Chondrocyte (in vitro differentiated cells): ENCODE measurements around the gene RAB9A. TPM values are rescaled to one million over a fixed set of nuclear protein-coding genes. Genes with fewer than 3 reads are reported as not detected.

Experiments
- DNase-seq: peaks from one replicate; pipeline ENCODE4 v3.0.0; 2021; ENCODE audit warnings: mixed read lengths, low spot score
- H3K27ac Mint-ChIP-seq: one replicate; pipeline ENCODE4 v1.8.0; 2021; ENCODE audit warnings: mild to moderate bottlenecking, moderate library complexity, mixed read lengths; ENCODE audit not compliant: unreplicated experiment
- H3K27me3 Mint-ChIP-seq: 2 replicates; pipeline ENCODE4 v1.8.0; 2021; ENCODE audit warnings: low read depth, mixed read lengths
- H3K36me3 Mint-ChIP-seq: 2 replicates; pipeline ENCODE4 v1.8.0; 2021; ENCODE audit warnings: low read depth, mixed read lengths
- H3K4me1 Mint-ChIP-seq: 2 replicates; pipeline ENCODE4 v1.8.0; 2021; ENCODE audit warnings: low read depth, mild to moderate bottlenecking, mixed read lengths
- H3K4me3 Mint-ChIP-seq: one replicate; pipeline ENCODE4 v1.8.0; 2021; ENCODE audit warnings: mild to moderate bottlenecking, moderate library complexity, mixed read lengths; ENCODE audit not compliant: unreplicated experiment
- H3K9me3 Mint-ChIP-seq: 2 replicates; pipeline ENCODE4 v1.8.0; 2021; ENCODE audit warnings: low read depth, mixed read lengths
- CTCF ChIP-seq: fragments of 200-600 bp; sonication (generic); IDR thresholded peaks from 2 replicates; pipeline ENCODE4 v1.5.0; 2021; ENCODE audit warnings: antibody characterized with exemption, mild to moderate bottlenecking, moderate library complexity
- total RNA-seq: library from RNA; stranded (reverse); gene quantifications from 3 replicates; pipeline ENCODE4 v1.2.1, GENCODE V29; 2021

RAB9A gene
- total RNA-seq, 1 donor from 2014 or later = 29.2 TPM

GRCh38 chrX:13695601-13696115 is 6.7 kb downstream of the RAB9A start:
- no peak for DNase-seq
- peaks cover 45% of the 10 kb centered on the region for H3K4me1 Mint-ChIP-seq
- TF ChIP-seq CTCF = no peak
- H3K9me3 Mint-ChIP-seq = no peaks in the 10 kb centered on the region
- no peak overlapping the region for H3K27ac Mint-ChIP-seq
- H3K36me3 Mint-ChIP-seq = no peaks in the 10 kb centered on the region
- no peaks in the 10 kb centered on the region for H3K27me3 Mint-ChIP-seq
- H3K4me3 Mint-ChIP-seq = no peak overlapping the region

GRCh38 chrX:13697455-13697854 is 8.5 kb downstream of the RAB9A start:
- H3K4me1 Mint-ChIP-seq = peaks cover 34% of the 10 kb centered on the region
- no peak overlapping the region for H3K4me3 Mint-ChIP-seq
- no peaks in the 10 kb centered on the region for H3K36me3 Mint-ChIP-seq
- no peak for TF ChIP-seq CTCF
- H3K27ac Mint-ChIP-seq = no peak overlapping the region
- no peaks in the 10 kb centered on the region for H3K9me3 Mint-ChIP-seq
- DNase-seq = no peak
- H3K27me3 Mint-ChIP-seq = no peaks in the 10 kb centered on the region

- H3K9me3 Mint-ChIP-seq = no peaks in the 10 kb centered on the region
- no peak for TF ChIP-seq CTCF
- no peak for DNase-seq
- no peak overlapping the region for H3K4me3 Mint-ChIP-seq
- H3K27me3 Mint-ChIP-seq = no peaks in the 10 kb centered on the region
- no peak overlapping the region for H3K27ac Mint-ChIP-seq
- no peaks in the 10 kb centered on the region for H3K36me3 Mint-ChIP-seq
- peaks cover 29% of the 10 kb centered on the region for H3K4me1 Mint-ChIP-seq
Measured at GRCh38 chrX:13697976-13698375, 9.0 kb downstream of the RAB9A start.

GRCh38 chrX:13698432-13698831 is 9.5 kb downstream of the RAB9A start:
- no peak overlapping the region for H3K4me3 Mint-ChIP-seq
- no peaks in the 10 kb centered on the region for H3K9me3 Mint-ChIP-seq
- H3K27me3 Mint-ChIP-seq = no peaks in the 10 kb centered on the region
- TF ChIP-seq CTCF = no peak
- no peaks in the 10 kb centered on the region for H3K36me3 Mint-ChIP-seq
- H3K27ac Mint-ChIP-seq = no peak overlapping the region
- peaks cover 24% of the 10 kb centered on the region for H3K4me1 Mint-ChIP-seq
- no peak for DNase-seq

- Mint-ChIP-seq H3K27me3 (no peaks in the 10 kb centered on the region), H3K4me3 (no peak overlapping the region), H3K9me3 (no peaks in the 10 kb centered on the region), H3K36me3 (no peaks in the 10 kb centered on the region), H3K4me1 (peaks cover 24% of the 10 kb centered on the region), H3K27ac (peak overlapping the region; percentile 6)
- no peak for TF ChIP-seq CTCF
- no peak for DNase-seq
Measured at GRCh38 chrX:13699183-13699826, 10.4 kb downstream of the RAB9A start.
